Gastrocnemius medialis (tissue), 4 donors: Measurements from ENCODE around the gene IRF7. TPM values are rescaled to one million over a fixed set of nuclear protein-coding genes. Genes with fewer than 3 reads are reported as not detected.

Experiments used
- ATAC-seq, 2 donors: fragments of 150-250 bp; one replicate each; pipeline ENCODE4 v1.9.1; 2016
- DNase-seq, 2 donors: peaks; one replicate each; pipeline ENCODE4 v3.0.0-alpha.2; 2019
- H3K27ac ChIP-seq, 4 donors: fragments of 200-600 bp; sonication (generic); 1 replicate in 1 of 4; 2 replicates in 3 of 4; pipeline ENCODE4 v1.5.1; 2016 to 2018; ENCODE audit warnings: mild to moderate bottlenecking in 2 of 4, moderate library complexity in 1 of 4
- H3K27me3 ChIP-seq, 3 donors: fragments of 200-600 bp; sonication (generic) in 2 of 3; 1 replicate in 1 of 3; 2 replicates in 2 of 3; pipeline versions ENCODE4 v1.5.1 to v1.6.0; 2016 to 2019; ENCODE audit warnings: mild to moderate bottlenecking in 1 of 3, moderate library complexity in 1 of 3
- H3K36me3 ChIP-seq, 2 donors: fragments of 200-600 bp; sonication (generic) in 1 of 2; one replicate each; pipeline ENCODE4 v1.5.1; 2017 to 2018
- H3K4me1 ChIP-seq, 2 donors: fragments of 200-600 bp; sonication (generic) in 1 of 2; one replicate each; pipeline ENCODE4 v1.5.1; 2016 to 2017; ENCODE audit warnings: mild to moderate bottlenecking in 2 of 2
- H3K4me3 ChIP-seq, 4 donors: fragments of 200-600 bp; sonication (generic) in 3 of 4; 1 replicate in 1 of 4; 2 replicates in 3 of 4; pipeline ENCODE4 v1.5.1; 2016 to 2019; ENCODE audit warnings: mild to moderate bottlenecking in 2 of 4
- H3K9me3 ChIP-seq, 3 donors: fragments of 200-600 bp; sonication (generic) in 2 of 3; 1 replicate in 1 of 3; 2 replicates in 2 of 3; pipeline ENCODE4 v1.5.1; 2016 to 2019
- POLR2A ChIP-seq, 2 donors: fragments of 450-650 bp; IDR thresholded peaks; one replicate each; pipeline ENCODE4 v1.6.1; 2017; ENCODE audit warnings: antibody characterized with exemption in 2 of 2, mild to moderate bottlenecking in 2 of 2, moderate library complexity in 2 of 2
- in situ Hi-C, 4 donors: fragments of 200-750 bp; cut with MboI; loops; one replicate each; pipeline versions ENCODE4 v1.15.0 to v1.8.0; 2017; ENCODE audit warnings: low sequenced_read_pairs in 4 of 4
- intact Hi-C: fragments of 100-400 bp; cut with DNase I; formaldehyde crosslinking; loops from one replicate; pipeline ENCODE4 v1.15.1; 2023; ENCODE audit warnings: low total_unique reads
- total RNA-seq, 4 donors: library from RNA; depleted of rRNA; stranded (reverse); fragments of >200 nt; gene quantifications; one replicate each; pipeline versions ENCODE4 v1.1.0 to v1.2.3, GENCODE V29; 2016
- TF ChIP-seq, protein P1 (sequence below), 5 experiments: fragments of 450-650 bp in 3 of 5; fragments of 200-600 bp in 2 of 5; sonication (generic) in 2 of 5; IDR thresholded peaks in 4 of 5; conservative IDR thresholded peaks in 1 of 5; 1 replicate in 4 of 5; 2 replicates in 1 of 5; pipeline ENCODE4 v1.5.1; 2016 to 2019; ENCODE audit warnings: antibody characterized with exemption in 5 of 5, mild to moderate bottlenecking in 3 of 5, moderate library complexity in 3 of 5

IRF7 gene
- total RNA-seq, 4 donors from 2014 or later, result 15.5 to 37.1 (median 26.3) TPM

DNA sequence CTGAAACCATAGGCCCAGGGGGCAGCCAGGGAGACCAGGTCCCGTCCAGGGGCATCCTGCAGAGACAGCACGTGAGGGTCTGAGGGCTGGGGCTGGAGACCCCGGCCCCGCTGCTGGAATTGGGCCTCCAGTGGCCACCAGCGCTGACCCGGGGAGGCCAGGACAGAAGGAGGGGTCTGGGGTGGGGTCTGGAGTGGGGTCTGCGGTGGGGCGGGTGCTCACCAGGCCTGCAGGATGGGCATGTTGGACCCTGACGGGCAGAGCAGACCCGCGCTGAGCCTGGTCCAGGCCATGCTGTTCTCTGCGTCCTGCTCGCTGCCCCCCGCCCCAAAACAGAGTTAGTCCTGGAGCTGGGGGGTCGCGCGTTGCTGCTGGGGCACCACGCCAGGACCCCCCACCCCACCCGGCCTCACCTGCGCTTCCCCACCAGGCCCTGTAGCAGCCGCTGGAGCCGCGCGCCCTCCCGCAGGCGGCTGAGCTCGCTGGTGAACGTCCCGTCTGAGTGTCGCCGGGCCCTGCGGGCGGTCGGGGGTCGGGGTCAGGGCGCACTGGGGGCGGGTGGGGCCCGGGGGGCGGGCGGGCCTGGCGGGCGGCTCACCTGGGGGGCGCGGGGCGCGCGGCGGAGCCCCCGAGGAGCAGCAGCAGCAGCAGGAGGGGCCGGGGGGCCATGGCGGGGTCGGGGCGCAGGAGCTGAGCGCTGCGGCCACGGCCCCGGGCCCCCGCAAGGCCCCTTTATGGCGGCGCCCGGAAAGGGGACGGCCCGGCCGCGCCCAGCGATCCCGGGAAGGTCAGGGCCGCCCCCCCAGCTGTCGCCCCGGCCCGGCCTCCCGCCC is 10.9 kb upstream of the IRF7 start, which contains the start of gene SCT:
Gene SCT, minus strand, starts transcription at position 707 of the 833 bp plus-strand sequence. Its CDS starts 38 bp downstream, at position 669.
- DNase-seq (no peak), ATAC-seq (no peak)
- peak within 1 kb of the TSS; percentile 81 to 93 (median 86) for H3K27ac ChIP-seq
- no peaks in the 10 kb centered on the region for H3K9me3 ChIP-seq
- in situ Hi-C loops (no loop called here), intact Hi-C loops (no loop called here)
- H3K36me3 ChIP-seq, result no peaks in the 10 kb centered on the region
- no peak for TF ChIP-seq POLR2A (IDR thresholded peaks at IDR 0.05)
- TF ChIP-seq, protein P1, sequence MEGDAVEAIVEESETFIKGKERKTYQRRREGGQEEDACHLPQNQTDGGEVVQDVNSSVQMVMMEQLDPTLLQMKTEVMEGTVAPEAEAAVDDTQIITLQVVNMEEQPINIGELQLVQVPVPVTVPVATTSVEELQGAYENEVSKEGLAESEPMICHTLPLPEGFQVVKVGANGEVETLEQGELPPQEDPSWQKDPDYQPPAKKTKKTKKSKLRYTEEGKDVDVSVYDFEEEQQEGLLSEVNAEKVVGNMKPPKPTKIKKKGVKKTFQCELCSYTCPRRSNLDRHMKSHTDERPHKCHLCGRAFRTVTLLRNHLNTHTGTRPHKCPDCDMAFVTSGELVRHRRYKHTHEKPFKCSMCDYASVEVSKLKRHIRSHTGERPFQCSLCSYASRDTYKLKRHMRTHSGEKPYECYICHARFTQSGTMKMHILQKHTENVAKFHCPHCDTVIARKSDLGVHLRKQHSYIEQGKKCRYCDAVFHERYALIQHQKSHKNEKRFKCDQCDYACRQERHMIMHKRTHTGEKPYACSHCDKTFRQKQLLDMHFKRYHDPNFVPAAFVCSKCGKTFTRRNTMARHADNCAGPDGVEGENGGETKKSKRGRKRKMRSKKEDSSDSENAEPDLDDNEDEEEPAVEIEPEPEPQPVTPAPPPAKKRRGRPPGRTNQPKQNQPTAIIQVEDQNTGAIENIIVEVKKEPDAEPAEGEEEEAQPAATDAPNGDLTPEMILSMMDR (IDR thresholded peaks at IDR 0.05 in 4 of 5, conservative IDR thresholded peaks at IDR 0.05 in 1 of 5), result no peak
- peaks cover 12 to 31% of the 10 kb centered on the region in 2 donors for H3K4me1 ChIP-seq
- no peak within 1 kb of the TSS for H3K4me3 ChIP-seq
- peaks cover 0 to 7% (median 4%) of the 10 kb centered on the region in 3 donors for H3K27me3 ChIP-seq

DNA sequence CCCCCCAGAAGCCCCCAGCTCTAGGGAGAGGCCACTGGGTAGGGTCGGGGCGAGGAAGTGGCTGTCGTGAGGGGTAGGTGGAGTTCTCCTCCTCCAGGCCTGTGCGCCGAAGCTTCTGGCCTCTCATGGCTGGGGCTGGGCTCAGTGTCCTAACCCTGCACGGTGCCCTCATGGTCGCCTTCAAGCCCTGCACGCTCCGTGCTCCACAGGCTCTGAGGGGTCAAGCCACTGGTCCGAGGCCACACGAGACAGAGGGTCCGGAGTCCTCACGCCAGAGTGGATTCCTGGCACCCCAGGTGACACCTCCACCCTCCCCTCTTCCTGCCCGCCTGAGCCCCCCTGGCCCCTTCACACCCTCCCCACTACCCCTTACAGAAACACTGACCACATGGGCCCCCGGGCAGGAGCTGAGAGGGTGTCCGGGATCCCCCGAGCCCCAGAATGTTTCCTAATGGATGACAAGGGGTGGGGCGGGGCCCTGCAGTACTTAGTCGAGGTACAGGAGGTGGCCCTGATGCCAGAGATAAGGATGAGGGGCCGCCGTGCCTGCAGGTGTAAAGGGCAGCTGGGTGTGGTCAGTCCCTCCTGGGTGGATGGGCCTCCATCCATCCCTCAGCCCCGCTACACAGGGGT is 10.0 kb upstream of the IRF7 start:
- no peak for ATAC-seq
- Histone ChIP-seq H3K27me3 (peaks cover 0 to 7% (median 4%) of the 10 kb centered on the region in 3 donors), H3K36me3 (no peaks in the 10 kb centered on the region), H3K4me3 (no peak overlapping the region), H3K4me1 (peaks cover 12 to 31% of the 10 kb centered on the region in 2 donors), H3K27ac (no peak overlapping the region), H3K9me3 (no peaks in the 10 kb centered on the region)
- TF ChIP-seq, protein P1 (IDR thresholded peaks at IDR 0.05 in 4 of 5, conservative IDR thresholded peaks at IDR 0.05 in 1 of 5), result no peak
- TF ChIP-seq POLR2A (IDR thresholded peaks at IDR 0.05), result no peak
- in situ Hi-C loops (no loop called here), intact Hi-C loops (no loop called here)
- DNase-seq, result no peak

DNA sequence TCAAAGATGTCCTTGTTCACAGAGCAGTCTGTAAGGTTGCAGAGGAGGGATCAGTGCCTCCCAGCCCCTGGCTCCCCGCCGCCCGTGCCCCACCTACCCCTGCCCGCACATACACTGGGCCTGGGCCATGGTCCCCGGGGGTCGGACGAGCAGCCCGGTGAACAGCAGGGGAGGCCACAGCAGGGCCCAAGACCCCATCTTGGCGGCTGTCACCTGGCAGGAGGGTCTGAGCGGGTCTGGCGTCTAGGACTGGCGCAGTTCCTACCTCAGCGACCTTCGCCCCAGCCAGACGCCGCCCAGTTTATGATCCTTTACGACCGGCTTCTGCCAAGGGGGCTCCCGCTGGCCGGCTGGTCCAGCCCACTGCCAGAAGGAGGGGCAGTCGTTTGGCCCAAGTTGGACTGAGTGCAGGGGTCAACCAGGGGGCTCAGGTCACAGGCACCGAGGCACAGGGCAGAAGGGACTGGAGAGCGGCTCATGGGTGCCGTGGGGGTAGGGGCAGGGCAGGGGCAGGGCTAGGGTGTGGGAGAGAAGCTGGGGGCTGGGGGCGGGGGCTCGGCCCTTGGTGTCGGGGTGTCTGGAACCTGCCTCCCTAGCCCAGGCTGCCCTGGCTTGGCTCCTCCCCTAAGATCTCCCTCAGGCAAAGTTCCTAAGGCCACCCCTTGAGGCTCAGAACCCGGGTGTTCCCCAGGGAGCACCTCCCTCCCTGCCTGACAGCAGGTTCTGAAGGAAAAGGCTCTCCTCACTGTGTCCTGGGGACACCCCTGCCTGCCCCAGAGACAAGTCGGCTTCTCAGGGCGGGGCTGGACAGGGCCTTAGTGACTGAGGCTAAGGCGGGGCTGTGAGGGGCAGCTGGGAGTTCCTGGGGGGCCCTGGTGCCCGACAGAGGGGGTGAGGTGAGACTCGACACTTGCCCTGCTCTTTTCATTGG is 9.2 kb upstream of the IRF7 start, which contains the start of gene CDHR5:
Gene CDHR5, minus strand, starts transcription at position 251 of the 931 bp plus-strand sequence. Its CDS starts 53 bp downstream, at position 198.
- intact Hi-C loops (no loop called here), in situ Hi-C loops (no loop called here)
- no peak for DNase-seq
- Histone ChIP-seq H3K36me3 (no peaks in the 10 kb centered on the region), H3K27ac (no peak within 1 kb of the TSS), H3K4me1 (peaks cover 8 to 24% of the 10 kb centered on the region in 2 donors), H3K4me3 (no peak within 1 kb of the TSS), H3K27me3 (peaks cover 0 to 7% (median 4%) of the 10 kb centered on the region in 3 donors), H3K9me3 (no peaks in the 10 kb centered on the region)
- no peak for TF ChIP-seq POLR2A (IDR thresholded peaks at IDR 0.05)
- TF ChIP-seq, protein P1 (IDR thresholded peaks at IDR 0.05 in 4 of 5, conservative IDR thresholded peaks at IDR 0.05 in 1 of 5), result no peak
- no peak for ATAC-seq

DNA sequence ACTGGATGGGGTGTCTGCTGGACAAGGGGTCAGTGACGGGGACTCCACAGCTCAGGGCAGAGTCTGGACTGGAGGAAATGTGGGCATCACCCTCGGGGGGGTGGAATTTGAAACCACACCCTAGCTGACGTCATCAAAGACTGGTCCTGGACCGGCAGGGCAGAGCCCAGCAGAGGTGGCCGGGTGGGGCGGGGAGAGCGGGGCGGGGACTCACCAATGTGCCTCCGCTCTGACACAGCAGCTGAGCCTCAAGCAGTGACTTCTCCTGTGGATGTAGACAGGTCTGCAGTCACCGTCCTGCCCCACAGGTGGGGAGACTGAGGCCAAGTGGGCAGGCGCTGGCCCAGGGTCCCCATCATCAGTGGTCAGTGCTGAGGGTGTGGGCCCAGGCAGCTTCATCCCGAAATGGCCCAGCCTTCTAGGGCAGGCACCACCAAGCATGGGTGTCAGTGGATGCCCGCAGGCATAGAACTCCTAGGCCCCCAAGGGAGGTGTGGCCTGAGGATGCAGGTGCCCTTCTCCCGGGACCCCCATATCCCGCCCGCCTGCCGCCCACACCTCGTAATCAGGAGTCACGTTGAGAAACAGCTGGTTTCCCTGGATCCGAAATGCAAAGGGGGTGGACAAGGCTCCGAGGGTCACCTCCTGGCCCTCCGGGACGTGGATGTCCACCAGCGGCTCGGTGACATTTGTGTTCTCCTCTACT is 8.4 kb upstream of the IRF7 start:
- ATAC-seq (no peak), DNase-seq (no peak)
- Histone ChIP-seq H3K4me3 (no peak overlapping the region), H3K36me3 (no peaks in the 10 kb centered on the region), H3K9me3 (no peaks in the 10 kb centered on the region), H3K27me3 (peaks cover 0 to 7% (median 4%) of the 10 kb centered on the region in 3 donors), H3K4me1 (peaks cover 4 to 18% of the 10 kb centered on the region in 2 donors), H3K27ac (no peak overlapping the region)
- in situ Hi-C loops (no loop called here), intact Hi-C loops (no loop called here)
- TF ChIP-seq, protein P1 (IDR thresholded peaks at IDR 0.05 in 4 of 5, conservative IDR thresholded peaks at IDR 0.05 in 1 of 5), result no peak
- no peak for TF ChIP-seq POLR2A (IDR thresholded peaks at IDR 0.05)
